ENCODE measurements around the gene SMYD2.

Gene SMYD2

DNA sequence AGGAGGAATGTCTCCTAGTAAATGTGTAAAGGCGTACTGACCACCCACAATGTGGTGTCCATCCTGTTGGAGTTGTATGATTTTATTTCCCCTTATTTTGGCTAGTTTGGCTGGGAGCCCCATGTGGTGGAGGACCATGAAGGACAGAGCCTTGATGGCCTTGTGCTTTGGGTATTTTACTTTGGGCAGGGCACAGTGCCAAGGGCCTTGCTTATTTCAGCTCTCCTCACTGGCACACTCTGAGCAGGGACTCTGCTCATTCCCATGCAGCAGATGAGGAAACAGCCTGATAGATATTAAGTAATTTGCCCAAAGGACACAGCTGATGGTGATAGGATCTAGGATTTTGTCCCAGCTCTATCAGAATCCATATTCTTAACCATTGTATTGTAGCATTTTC, 50.2 kb downstream of the SMYD2 start:
- DNase-seq, result no peak

DNA sequence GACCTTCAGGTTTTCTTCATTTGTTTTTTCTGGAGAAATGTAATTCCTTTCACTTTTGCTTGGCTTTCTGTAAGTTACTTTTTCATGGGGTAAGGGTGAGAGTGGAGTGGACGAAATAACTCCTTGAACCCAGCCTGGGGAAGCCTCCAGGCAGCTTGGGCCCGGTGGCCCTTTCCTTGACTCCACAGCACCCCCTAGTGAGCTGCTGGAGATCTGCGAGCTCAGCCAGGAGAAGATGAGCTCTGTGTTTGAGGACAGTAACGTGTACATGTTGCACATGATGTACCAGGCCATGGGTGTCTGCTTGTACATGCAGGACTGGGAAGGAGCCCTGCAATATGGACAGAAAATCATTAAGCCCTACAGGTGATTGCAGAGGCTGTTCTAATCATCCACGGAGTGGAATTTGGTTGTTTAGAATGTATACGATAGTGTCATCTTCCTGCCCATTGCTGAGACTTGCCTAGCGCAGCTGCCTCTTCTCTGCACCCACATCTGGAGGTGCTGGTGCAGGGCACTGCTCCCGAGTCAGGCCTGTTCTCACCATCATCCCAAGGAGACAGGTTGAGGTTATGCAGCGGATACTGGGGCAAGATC, 51.0 kb downstream of the SMYD2 start:
- peak; percentile 46 for DNase-seq

DNA sequence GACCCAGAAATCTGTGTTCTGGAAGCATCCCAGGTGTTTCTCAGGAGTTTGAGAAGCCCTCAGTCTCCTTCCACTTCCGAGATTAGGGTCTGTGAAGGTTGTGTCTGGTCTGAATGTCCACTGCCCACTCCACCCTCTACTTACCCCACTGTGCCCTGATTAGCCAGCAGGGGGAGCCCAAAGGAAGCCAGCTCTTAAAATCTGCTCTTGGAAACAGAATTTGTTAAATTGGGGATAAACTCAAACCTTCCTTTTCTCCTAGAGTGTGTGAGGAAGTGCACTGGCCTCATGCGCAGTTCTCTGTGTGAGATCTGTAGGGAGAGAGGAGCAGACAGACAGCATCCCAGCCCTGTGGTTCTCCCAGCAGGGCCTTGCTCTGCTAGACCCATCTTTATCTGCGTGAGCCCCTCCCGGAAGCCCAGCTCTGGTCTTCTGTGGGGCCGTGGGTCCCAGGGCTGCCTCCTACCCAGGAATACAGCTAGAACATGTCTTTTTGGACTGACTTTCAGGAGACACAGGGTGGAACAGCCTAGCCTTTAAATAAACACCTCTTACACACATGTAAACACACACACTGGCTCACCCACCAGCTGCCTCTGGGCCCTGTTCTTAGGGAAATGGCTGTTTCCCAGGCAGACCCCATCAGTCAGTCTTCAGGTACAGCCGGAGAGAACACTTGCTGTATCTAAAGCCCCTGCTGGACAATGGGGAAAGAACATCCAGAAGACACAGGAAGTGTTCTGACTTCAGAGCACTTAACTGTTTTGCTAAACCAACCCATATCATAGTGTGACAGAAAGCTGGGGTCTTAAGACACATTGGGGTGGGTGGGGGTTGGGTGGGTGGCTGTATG, 52.2 kb downstream of the SMYD2 start:
- peak; percentile 68 for DNase-seq

DNA sequence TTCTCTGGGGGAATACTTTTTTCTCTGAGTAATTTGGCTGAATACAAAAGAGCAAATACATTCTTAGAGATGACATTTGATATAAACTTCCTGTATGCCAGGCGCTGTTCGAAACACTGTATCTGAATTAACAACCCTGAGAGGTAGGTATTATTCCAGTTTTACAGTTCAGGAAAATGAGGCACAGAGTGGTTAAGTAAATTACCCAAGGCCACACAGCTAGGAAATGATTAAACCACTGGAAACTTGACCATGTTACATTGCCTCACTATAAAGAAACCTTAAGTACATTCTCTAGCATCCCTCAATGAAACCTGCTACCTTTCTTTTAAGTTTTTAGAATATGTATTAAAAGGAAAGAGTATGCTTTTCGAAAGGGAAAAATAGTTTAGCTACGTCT, 54.6 kb downstream of the SMYD2 start:
- no peak for DNase-seq

DNA sequence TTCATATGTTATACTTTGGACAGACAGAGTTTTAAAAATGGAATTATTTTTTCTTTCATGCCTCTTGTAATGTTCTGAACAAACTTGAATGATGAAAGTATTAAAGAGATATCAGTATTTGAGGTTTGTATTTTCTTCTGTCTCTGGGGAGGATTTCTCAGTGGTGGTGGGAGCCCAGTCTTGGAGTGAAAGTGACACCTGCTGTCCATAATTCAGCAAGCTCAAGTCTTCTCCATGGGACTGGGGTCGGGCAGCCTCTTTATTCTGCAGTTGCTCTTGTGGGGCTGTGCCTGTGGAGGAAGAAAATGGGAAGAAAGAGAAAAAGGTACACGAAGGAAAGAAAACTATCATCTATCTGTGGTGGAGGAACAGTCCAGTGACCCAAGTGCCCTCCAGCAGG, 56.1 kb downstream of the SMYD2 start:
- no peak for DNase-seq

DNA sequence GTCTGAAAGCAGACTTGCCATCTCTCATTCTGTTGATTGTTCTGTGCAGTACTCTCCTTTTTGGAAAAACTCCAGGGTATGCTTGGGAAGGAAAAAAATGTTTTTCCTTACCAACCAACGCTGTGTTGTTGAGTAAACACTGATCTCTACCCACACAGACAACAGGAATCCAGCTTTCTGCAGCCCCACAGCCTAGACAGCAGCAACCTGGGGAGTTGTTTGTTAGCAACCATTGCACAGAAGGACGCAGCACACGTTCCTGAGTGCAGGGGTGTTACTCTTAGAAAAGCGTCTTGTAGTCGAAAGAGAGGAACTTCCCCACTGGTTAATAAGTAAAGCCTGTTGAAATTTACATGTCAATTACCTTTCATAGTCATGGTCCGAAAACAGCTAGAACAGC, 56.6 kb downstream of the SMYD2 start:
- DNase-seq, result peak; percentile 39

DNA sequence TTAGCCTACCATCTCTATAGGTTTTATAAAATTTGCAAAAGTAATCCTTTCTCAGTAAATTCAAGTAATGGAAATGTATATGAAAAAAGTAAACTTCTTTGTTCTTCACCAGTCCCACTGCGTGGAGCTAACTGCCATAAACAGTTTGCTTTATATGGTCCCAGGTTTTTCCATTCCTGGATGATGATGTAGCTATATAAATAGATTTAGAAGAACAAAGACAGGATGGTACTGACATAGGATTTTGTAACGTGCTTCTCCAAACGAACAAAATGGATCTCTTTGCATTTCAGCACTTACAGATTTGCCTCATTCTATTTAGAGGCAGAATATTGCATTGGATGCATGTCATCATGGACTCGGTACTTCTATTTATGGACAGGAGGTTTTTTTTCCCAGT, 57.3 kb downstream of the SMYD2 start:
- no peak for DNase-seq

DNA sequence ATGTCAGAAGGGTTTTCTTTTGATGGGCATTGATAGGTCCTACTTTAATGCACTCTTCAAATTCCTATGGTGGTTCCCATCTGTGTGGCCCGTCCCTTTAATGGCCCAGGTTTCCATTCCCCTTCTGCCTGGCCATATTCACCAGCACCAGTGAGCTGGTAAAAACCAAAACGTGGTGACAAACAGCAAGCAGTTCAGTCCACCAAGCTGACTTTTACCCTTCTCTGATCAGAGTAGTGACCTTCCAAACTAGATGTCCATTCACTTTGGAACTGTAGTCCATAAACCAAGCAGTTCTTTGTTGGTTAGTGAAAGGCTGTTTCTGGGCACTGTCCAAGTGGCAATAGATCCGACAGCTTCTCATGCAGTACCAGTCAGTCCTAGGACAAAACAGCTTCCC, 60.5 kb downstream of the SMYD2 start:
- DNase-seq, result no peak

DNA sequence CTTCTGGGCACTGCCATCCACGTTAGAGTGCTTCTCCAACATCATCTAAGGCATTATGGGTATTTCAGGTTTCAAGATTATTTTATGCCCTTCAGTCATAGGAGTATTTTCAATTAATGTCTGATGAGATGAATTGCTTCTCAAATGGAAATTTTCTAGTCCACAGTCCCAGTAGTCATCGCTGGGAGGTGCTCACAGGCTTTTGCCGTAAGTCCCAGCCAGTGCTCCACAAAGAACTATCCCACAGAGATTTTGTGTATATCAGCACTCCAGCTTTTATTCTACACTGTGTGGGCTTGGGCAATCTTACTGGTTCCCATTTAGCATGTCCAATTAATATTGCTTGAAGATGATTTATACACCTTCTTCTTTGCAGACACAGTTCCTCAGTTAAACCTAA, 61.0 kb downstream of the SMYD2 start:
- DNase-seq, result no peak

DNA sequence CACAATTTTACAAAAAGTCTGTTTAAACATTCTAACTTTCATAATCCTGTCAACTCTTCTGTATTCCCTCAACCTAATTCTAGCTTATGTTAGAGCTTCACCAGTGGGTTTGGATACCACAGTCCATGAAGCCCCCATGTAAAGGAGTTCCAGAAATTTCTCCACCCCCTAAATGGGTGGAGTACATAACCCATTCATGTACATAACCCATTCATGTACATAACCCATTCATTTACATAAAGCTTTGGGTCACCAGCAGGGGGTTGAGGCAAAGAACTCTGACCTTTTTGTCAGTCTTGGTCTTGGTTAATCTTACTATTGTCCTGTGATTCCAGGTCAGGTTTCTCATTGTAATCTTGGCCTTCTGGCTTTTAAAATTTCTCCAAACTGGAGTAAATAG, 61.6 kb downstream of the SMYD2 start:
- no peak for DNase-seq

DNA sequence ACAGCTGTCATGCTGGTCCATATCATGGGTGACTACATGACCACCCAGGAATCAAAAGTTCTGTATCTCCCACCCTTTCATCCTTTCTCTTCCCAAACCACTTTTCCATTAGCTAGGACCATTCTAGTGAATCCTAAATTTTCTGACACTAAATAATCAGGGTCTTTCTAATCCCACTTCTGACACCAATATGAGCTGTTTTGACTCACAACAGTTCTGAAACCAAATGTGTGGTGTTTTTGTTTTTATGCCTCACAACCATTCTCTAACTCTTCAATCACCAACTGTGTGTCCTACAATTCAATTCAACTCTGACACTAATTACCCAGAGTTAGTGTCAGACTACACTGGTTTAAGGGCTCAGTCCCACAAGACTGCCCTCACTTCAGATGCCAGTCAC, 63.9 kb downstream of the SMYD2 start:
- no peak for DNase-seq

DNA sequence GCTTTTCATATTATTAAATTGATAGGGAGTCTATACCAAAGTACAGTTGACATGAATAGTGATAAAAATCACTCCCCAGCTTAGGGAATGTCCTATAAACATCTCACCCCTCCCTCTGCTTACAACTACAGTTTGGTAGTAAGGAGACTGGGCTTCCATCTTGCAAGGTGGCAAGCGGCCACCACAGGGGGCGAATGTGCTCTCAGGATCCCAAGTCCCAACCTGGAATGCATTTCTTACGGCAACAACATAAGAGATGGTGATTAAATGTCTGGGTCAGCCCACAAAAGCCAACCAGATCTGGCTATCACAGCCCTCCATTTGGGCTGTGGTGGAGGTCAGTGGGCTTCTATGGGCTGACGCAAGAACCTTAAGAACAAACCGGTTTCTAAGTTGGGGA, 68.0 kb downstream of the SMYD2 start:
- DNase-seq, result no peak

DNA sequence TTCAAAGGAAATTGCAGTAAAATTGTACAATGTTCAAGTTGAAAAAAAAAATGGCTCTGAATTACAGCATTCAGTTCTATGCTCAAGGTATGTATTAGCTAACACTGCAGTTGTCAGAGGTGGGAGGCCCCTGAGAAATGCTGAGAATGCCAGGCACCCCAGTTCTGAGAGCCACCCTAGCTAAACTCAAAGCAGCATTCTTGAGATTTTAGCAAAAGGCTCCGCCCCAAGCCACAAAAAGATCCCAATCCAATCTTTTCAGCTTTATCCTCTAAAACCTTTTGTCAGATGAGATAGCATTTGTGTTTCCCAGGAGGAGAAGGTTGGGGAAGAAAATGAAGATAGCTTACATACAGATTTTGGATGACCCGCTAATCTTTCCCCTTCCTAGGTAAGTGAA, 68.8 kb downstream of the SMYD2 start:
- peak; percentile 64 for DNase-seq

DNA sequence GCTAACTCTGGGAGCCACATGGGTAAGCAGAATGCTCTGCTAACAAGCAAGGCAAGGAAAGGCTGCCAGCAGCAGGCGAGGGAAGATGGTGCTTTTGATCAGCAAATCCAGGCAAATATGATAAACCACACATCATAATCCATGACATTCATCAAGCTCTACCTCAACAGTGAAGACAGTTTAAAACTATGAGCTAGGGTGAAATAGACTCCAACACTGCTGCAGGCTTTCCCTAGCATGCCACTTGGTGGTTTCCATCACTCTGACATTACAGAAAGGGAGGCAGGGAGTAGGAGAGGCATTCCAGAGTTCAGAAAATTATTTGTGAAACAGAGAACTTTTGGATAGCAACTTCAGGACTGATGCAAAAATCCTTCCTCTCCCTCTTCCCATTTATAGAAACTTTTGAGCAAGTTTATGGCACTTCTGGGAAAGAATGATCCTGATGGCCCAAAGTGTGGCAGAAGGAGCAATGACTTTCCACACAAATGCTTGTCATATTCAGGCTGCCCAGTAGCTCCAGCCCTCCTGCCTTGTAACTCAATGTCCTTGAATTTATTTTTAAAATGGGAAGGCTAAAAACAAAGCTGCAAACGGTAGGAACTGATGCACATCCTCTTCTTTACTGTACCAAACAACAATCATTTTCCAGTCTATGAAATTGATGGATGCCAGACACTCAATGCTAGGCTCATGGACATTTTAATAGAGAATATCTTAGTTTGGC, 70.8 kb downstream of the SMYD2 start:
- DNase-seq, result peak; percentile 61

DNA sequence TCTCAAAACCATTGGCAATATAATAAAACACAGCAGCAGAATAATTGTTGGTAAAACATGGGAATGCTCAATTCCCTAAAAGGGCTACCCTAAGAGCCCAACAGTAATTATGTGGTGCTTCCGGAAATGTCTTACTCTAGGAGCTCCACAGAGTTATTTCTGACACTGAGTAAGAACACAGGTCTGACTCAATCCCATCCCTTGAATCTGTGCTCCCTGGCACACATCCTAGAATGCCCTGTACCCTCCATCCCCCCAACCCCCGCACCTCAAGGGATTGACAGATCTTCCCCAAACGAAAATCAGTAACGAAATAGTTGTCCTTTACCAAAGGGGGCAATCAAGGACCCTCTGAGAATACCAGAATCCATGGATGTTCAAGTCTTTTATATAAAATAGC, 71.9 kb downstream of the SMYD2 start:
- DNase-seq, result no peak

DNA sequence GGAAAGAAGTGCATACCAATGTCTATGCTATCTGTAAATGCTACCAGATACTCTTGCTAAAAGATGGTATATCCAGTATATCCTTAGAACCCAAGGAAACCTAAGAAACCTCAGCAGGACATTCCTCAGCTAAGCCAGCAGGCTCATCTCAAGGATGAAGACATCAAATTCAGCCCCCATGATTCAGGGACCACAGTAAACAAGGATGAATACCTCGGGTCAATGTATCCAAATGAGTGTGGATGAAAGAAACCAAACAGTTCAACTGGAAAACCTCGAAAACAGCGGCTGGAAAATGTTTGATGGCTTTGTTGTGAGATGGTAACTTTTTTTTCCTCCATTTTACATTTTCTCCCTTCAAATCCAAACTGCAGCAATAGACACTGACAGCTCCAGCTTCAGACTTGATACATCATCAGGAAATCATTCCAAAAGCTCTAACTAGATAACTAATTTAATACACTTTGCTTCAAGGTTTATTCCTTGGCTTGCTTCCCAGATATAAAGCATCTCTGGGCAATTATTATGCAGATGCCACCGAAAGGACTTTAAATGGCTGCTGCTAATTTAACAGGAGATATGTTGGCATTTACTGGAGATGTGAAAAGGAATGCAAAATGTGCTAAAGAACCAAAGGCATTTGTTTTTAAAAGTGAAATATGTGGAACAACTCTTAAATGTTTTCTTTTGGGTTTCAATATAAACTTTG, 73.6 kb downstream of the SMYD2 start:
- DNase-seq, result peak; percentile 39

DNA sequence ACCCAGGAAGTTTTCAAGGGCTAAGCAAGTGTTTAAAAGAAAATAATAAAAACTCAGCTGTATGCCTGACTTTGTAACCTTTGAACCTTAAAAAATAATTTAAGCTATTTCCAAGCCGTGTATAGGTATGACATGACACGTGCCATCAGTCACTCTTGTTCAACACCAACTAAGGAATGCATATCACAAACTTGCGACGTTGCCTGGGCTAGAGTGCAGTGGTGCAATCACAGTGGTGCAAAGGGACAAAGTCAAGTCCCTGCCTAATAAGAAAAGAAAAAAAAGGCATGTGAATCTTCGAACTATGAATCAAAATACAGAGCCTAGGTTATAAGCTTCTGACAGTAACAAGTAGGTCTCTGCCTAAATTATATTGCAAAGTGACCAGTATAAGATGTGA, 79.2 kb downstream of the SMYD2 start:
- no peak for DNase-seq

DNA sequence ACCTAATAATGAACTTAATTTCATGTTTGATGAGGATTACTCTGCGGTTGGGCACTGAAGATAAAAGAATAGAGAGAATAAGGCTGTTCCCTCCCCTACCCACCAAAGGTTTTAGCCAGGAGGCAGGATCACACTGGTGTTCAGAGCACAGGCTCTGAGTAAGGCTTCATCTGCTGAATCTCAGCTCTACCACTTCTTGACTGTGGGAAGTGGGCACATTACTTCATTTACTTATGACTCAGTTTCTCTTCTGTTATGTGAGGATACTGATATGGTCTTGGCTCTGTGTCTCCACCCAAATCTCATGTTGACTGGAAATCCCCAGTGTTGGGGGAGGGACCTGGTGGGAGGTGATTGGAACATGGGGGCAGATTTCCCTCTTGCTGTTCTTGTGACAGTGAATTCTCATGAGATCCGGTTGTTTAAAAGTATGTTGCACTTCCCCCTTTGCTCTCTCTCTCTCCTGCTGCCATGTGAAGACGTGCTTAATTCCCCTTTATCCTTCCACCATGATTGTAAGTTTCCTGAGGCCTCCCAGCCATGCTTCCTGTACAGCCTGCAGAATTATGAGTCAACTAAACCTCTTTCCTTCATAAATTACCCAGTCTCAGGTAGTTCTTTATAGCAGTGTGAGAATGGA, 79.7 kb downstream of the SMYD2 start:
- DNase-seq, result no peak

DNA sequence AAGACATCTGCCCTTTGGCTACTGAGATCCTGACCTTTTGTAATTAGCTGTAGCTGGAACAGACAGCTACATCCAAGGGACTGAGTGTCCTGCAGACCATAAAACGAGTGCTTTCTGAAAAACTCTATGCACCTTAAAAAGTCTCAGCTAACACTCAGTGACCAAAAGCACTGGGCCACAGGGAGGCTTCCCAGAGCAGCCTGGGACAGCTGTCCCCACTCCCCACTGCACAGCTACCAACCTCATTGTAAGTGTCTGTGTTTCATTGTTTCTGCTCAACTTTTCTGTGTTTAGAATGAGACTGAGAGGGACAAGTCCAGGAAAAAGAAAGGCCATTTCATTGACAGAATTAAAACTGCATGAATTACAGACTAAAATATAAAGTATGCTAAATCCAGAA, 80.7 kb downstream of the SMYD2 start:
- DNase-seq, result no peak

DNA sequence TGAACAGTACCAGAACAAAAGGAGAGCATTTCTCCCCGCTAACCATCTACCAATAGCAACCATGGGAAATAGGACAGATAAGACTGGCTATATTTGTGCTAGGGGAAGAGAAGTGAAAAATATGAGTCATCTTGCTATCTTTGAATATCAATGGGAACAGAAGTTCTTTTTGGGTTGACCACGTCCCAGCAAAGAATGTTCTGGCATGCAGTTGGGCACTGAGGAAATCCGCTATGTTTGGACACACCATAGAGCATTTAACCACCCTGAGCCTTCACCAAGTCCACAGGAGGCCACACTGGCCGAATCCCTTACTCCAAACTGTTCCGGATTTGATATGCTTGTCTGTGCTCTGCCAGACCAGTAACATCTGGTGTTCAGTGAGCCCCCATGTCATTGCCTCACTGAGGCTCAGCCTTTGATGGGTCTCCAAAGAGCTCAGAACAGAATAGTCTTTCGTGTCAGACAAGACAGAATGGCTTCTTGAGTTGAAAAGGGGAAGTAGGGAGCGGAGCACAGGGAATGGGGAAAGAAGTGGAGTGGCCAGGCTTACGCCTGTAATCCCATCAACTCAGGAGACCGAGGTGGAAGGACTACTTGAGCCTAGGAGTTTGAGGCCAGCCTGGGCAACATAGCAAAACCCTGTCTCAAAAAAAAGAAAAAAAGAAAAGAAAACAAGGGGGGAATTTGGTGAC, 81.4 kb downstream of the SMYD2 start:
- peak; percentile 40 for DNase-seq

DNA sequence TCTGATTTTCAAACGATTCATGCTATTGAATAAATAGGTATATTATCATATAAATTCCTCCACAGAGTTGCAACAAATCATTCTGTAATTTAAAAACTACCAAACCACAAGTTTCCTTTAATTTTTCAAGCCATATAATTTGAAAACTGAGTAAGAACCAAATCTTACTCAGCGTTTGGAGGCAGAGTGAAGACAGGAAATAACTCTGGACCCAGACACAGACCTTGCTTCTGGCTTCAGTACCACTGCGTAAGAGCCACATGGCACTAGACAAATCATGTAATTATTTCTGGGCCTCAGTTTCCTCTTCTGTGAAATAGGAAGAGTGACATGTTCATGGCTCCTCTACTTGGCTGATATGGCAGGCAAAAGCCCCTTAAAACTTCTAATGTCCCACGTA, 82.4 kb downstream of the SMYD2 start:
- DNase-seq, result no peak

DNA sequence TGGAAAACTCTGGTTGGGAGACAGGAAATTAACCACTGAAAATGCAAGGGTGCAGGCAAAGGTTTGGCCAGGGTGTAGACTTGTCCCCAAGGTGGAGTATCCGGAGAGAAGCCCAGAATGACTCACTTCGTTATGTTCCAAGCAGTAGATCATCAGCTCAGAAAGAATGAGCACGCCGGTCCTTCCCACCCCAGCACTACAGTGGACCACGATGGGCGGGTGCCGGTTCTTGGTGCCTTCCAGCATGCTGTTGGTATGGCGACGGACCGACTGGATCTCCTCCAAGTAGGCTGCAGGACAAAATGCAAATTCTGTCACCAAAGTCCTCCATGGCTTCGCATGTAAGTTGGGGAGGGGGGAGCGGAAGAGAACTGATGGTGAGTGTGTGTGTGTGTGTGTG, 83.4 kb downstream of the SMYD2 start:
- no peak for DNase-seq

Measured in fibroblast of upper back skin (primary cell).